Upper lobe of left lung (tissue), 4 donors: ENCODE measurements around the gene KIAA1549.

ENCODE experiments used
- EP300 ChIP-seq, 4 donors: sonication (generic); formaldehyde crosslinking; IDR thresholded peaks; one replicate each; pipeline ENCODE4 v1.5.1; 2017; ENCODE audit warnings: antibody characterized with exemption in 4 of 4, control low read depth in 2 of 4
- TF ChIP-seq, protein P1 (sequence below), 6 experiments: fragments of 450-650 bp in 4 of 6; fragments of 200-600 bp in 2 of 6; sonication (generic) in 2 of 6; IDR thresholded peaks; one replicate each; pipeline ENCODE4 v1.5.1; 2016 to 2019; ENCODE audit warnings: antibody characterized with exemption in 6 of 6

GRCh38 chr7:138895679-138896078 lies 85.5 kb downstream of the KIAA1549 start:
- TF ChIP-seq, protein P1, sequence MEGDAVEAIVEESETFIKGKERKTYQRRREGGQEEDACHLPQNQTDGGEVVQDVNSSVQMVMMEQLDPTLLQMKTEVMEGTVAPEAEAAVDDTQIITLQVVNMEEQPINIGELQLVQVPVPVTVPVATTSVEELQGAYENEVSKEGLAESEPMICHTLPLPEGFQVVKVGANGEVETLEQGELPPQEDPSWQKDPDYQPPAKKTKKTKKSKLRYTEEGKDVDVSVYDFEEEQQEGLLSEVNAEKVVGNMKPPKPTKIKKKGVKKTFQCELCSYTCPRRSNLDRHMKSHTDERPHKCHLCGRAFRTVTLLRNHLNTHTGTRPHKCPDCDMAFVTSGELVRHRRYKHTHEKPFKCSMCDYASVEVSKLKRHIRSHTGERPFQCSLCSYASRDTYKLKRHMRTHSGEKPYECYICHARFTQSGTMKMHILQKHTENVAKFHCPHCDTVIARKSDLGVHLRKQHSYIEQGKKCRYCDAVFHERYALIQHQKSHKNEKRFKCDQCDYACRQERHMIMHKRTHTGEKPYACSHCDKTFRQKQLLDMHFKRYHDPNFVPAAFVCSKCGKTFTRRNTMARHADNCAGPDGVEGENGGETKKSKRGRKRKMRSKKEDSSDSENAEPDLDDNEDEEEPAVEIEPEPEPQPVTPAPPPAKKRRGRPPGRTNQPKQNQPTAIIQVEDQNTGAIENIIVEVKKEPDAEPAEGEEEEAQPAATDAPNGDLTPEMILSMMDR (IDR thresholded peaks at IDR 0.05) = no peak
- no peak for TF ChIP-seq EP300 (IDR thresholded peaks at IDR 0.05)
